ENCODE results near the gene GM2A.
"Not testable (repeated sequence)": the region's sequence is repeated elsewhere in the genome, so short reads cannot be mapped to it uniquely, and the experiment has no call there.

The GM2A gene

DNA sequence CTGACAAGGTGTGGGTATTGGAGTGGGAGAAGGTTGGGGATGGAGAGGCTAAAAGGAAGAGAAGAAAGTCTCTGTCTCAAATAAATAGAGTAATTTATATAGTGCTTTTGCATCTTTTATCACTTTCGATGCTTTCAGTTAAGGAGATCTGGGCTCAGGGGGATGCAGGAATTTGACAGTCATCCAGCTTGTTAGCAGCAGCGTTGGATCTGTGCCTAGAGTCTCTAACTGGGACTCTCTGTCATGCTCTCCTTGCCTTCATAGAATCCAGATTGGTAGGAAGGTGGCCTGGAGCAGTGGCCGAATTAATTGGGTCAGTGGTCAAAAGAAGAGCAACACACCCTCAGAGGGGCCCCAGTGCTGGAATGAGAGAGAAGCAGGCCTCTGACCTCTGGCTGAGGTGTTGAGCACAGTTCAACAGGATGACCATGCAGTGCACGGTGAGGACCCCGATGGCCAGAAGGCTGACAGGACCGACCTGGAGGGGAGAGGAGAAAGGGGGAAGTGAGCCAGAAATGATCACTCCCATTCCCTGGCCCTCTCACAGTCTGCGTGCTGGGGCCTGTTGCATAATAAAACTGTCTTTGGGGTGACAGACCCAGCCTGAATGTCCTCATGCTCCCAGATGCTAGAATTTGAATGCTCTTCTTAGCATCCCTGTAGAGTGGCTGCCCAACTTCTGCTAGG, 42.9 kb downstream of the GM2A start:
- no peak for DNase-seq
- H3K4me1 Mint-ChIP-seq: peaks cover 20% of the 10 kb centered on the region
- peak overlapping the region; percentile 35 for H3K27ac Mint-ChIP-seq

DNA sequence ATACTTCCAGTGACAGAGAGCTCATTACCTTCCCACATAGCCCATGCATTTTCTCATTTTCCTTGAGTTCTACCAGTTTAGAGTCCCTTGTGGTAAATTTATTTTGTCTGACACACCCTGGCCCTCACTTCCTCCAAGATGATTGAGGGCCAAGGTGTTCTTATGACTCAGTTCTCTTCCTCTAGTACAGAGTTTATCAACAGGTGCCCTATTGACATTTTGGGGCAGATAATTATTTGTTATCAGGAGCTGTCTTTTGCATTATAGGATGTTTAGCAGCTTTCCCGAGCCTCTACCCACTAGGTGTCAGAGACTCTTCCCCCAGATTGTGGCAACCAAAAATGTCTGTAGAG, 43.5 kb downstream of the GM2A start:
- Mint-ChIP-seq H3K36me3 (ENCODE audit: low read depth) (no peaks in the 10 kb centered on the region), H3K4me3 (no peak overlapping the region), H3K27ac (no peak overlapping the region), H3K4me1 (peaks cover 20% of the 10 kb centered on the region), H3K9me3 (peaks cover 2% of the 10 kb centered on the region), H3K27me3 (ENCODE audit: low read depth, poor library complexity) (peaks cover 10% of the 10 kb centered on the region)
- DNase-seq: no peak
- TF ChIP-seq, protein P1, sequence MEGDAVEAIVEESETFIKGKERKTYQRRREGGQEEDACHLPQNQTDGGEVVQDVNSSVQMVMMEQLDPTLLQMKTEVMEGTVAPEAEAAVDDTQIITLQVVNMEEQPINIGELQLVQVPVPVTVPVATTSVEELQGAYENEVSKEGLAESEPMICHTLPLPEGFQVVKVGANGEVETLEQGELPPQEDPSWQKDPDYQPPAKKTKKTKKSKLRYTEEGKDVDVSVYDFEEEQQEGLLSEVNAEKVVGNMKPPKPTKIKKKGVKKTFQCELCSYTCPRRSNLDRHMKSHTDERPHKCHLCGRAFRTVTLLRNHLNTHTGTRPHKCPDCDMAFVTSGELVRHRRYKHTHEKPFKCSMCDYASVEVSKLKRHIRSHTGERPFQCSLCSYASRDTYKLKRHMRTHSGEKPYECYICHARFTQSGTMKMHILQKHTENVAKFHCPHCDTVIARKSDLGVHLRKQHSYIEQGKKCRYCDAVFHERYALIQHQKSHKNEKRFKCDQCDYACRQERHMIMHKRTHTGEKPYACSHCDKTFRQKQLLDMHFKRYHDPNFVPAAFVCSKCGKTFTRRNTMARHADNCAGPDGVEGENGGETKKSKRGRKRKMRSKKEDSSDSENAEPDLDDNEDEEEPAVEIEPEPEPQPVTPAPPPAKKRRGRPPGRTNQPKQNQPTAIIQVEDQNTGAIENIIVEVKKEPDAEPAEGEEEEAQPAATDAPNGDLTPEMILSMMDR (IDR thresholded peaks at IDR 0.05): no peak

More for the DNA sequence above, 42.9 kb downstream of the GM2A start:
- Mint-ChIP-seq H3K9me3 (peaks cover 6% of the 10 kb centered on the region), H3K27me3 (ENCODE audit: low read depth, poor library complexity) (peaks cover 7% of the 10 kb centered on the region), H3K4me3 (no peak overlapping the region), H3K36me3 (ENCODE audit: low read depth) (no peaks in the 10 kb centered on the region)
- TF ChIP-seq, protein P1 (IDR thresholded peaks at IDR 0.05): no peak

DNA sequence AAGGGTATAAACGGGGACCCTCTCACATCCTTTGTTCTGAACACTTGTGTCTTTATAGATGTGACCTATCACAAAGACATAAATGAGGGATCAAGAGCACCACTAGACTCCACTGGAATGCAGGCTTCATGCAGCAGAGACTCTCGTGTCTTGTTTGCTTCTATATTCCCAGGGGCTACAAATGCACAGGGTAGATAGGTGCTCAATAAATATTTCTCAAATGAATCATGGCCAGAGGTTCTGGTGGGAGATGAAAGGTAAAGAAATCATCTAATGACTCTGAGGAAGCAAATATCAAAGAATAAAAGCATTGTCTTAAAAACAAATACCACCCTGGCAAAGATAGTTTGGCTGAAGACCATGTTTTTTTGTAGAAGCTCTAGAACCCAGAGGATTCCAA, 44.0 kb downstream of the GM2A start:
- H3K4me1 Mint-ChIP-seq: peaks cover 20% of the 10 kb centered on the region
- DNase-seq: no peak
- no peak overlapping the region for H3K27ac Mint-ChIP-seq
- no peaks in the 10 kb centered on the region for H3K9me3 Mint-ChIP-seq
- TF ChIP-seq, protein P1 (IDR thresholded peaks at IDR 0.05): no peak
- H3K36me3 Mint-ChIP-seq (ENCODE audit: low read depth): no peaks in the 10 kb centered on the region
- H3K4me3 Mint-ChIP-seq: no peak overlapping the region
- peaks cover 11% of the 10 kb centered on the region for H3K27me3 Mint-ChIP-seq (ENCODE audit: low read depth, poor library complexity)

DNA sequence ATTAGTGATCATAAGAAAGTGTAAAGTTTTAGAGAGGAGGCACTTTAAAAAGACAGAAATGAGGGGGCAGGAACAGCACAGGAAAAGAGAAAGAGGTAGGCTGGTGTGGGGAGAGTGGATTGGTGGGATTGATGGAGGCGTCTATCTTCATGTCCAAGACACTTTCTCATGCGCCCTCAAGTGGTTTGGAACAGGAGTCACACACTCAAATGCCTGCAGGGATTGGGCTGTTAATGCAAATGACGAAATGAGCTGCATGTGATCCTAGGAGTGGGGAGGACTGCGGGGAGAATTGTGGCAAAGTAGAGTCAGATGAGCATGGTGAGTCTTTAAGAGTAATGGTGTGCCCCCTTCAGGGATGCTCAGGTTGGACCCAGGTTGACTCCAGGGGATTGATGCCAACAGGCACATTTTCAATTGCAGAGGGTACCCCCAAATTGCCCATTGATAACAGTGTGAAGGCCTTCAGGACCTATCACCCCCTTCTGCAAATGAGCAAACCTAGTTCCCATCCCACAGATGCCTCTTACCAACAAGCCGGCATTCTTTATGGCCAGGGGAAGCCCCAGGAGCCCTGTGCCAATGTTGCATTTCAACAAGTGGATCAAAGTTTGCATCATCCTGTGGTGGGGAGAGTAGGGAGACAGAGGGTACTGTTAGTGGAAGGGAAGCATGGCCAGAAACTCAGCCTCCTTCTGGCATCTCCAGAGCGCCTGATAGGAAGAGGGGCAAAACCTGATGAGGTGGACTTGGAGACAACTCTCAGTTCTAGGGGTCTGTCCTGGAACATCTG, 45.3 kb downstream of the GM2A start:
- no peaks in the 10 kb centered on the region for H3K36me3 Mint-ChIP-seq (ENCODE audit: low read depth)
- H3K4me1 Mint-ChIP-seq: peaks cover 25% of the 10 kb centered on the region
- peaks cover 16% of the 10 kb centered on the region for H3K27me3 Mint-ChIP-seq (ENCODE audit: low read depth, poor library complexity)
- TF ChIP-seq, protein P1 (IDR thresholded peaks at IDR 0.05): peak; percentile 19
- peak; percentile 16 for DNase-seq
- H3K4me3 Mint-ChIP-seq: no peak overlapping the region
- H3K9me3 Mint-ChIP-seq: no peaks in the 10 kb centered on the region
- H3K27ac Mint-ChIP-seq: no peak overlapping the region

DNA sequence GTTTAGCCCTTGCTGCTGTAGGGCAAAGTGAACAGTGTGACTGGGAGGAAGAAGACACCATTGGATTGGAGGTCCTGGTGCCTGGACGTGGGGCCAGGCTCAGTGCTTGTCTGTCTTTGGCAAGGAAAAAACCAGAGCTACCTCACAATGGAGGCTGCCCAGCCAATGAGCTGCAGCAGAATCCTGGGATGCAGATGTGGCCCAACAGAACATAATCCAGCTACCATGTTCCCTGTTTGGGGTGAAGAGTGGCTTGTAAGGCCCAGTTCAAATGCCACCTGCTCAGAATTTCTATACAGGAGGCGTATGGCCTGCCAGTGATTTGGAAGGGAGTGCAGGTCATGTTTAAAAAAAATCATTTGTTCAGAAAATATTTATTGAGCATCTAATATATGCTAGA, 50.7 kb downstream of the GM2A start, which contains the start of gene SLC36A3:
Gene SLC36A3, minus strand, starts transcription at position 101 of the 400 bp plus-strand sequence. CDS start 412 bp downstream, outside the sequence.
- H3K4me1 Mint-ChIP-seq: peaks cover 5% of the 10 kb centered on the region
- DNase-seq: no peak
- H3K4me3 Mint-ChIP-seq: no peak within 1 kb of the TSS
- TF ChIP-seq, protein P1 (IDR thresholded peaks at IDR 0.05): no peak
- H3K9me3 Mint-ChIP-seq: peaks cover 2% of the 10 kb centered on the region
- peak within 1 kb of the TSS; percentile 75 for H3K27ac Mint-ChIP-seq
- H3K36me3 Mint-ChIP-seq (ENCODE audit: low read depth): no peaks in the 10 kb centered on the region
- H3K27me3 Mint-ChIP-seq (ENCODE audit: low read depth, poor library complexity): peaks cover 16% of the 10 kb centered on the region

DNA sequence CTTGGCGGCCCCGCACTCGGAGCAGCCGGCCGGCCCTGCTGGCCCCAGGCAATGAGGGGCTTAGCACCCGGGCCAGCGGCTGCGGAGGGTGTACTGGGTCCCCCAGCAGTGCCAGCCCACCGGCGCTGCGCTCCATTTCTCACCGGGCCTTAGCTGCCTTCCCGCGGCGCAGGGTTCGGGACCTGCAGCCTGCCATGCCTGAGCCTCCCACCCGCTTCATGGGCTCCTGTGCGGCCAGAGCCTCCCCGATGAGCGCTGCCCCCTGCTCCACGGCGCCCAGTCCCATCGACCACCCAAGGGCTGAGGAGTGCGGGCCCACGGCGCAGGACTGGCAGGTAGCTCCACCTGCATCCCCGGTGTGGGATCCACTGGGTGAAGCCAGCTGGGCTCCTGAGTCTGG, 56.3 kb downstream of the GM2A start:
- H3K4me1 Mint-ChIP-seq; H3K4me3 Mint-ChIP-seq; H3K27ac Mint-ChIP-seq; DNase-seq; H3K36me3 Mint-ChIP-seq (ENCODE audit: low read depth): not testable (repeated sequence)
- Mint-ChIP-seq H3K9me3 (peaks cover 27% of the 10 kb centered on the region), H3K27me3 (ENCODE audit: low read depth, poor library complexity) (peaks cover 12% of the 10 kb centered on the region)

DNA sequence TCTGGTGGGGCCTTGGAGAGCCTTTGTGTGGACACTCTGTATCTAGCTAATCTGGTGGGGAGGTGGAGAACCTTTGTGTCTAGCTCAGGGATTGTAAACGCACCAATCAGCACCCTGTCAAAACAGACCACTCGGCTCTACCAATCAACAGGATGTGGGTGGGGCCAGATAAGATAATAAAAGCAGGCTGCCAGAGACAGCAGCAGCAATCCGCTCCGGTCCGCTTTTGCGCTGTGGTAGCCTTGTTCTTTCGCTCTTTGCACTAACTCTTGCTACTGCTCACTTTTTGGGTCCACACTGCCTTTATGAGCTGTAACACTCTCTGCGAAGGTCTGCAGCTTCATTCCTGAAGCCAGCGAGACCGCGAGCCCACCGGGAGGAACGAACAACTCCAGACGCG, 56.8 kb downstream of the GM2A start:
- H3K4me3 Mint-ChIP-seq; DNase-seq; H3K4me1 Mint-ChIP-seq; H3K27ac Mint-ChIP-seq; H3K36me3 Mint-ChIP-seq (ENCODE audit: low read depth): not testable (repeated sequence)
- H3K27me3 Mint-ChIP-seq (ENCODE audit: low read depth, poor library complexity): peaks cover 12% of the 10 kb centered on the region
- peaks cover 27% of the 10 kb centered on the region for H3K9me3 Mint-ChIP-seq
